A549 (cell line): ENCODE results near the gene COIL.

Experiments
- BHLHE40 ChIP-seq: IDR thresholded peaks from 2 replicates; pipeline ENCODE4 v1.6.1; 2012; ENCODE audit warnings: low read depth, low read length, inconsistent platforms
- CHD2 ChIP-seq: fragments of 150-350 bp; IDR thresholded peaks from 2 replicates; pipeline ENCODE4 v1.6.1; 2014; ENCODE audit warnings: low read length; ENCODE audit not compliant: partially characterized antibody
- CTCF ChIP-seq: fragments of >200 bp; sonication (Bioruptor Twin); formaldehyde crosslinking; IDR thresholded peaks from 3 replicates; pipeline ENCODE4 v1.5.1; 2016
- EHMT2 ChIP-seq: fragments of 200-600 bp; sonication (generic); IDR thresholded peaks from 2 replicates; pipeline ENCODE4 v1.6.1; 2016; ENCODE audit warnings: antibody characterized with exemption, low read depth, mild to moderate bottlenecking, moderate library complexity
- HDAC2 ChIP-seq: fragments of 200-600 bp; sonication (generic); IDR thresholded peaks from 2 replicates; pipeline ENCODE4 v1.6.1; 2016
- HMGXB4 ChIP-seq: fragments of 250-450 bp; sonication (Bioruptor Pico); IDR thresholded peaks from 2 replicates; pipeline ENCODE4 v1.5.0; 2021; ENCODE audit warnings: mild to moderate bottlenecking, moderate library complexity, borderline replicate concordance
- MAFK ChIP-seq: fragments of 450-650 bp; IDR thresholded peaks from 2 replicates; pipeline ENCODE4 v1.6.1; 2014; ENCODE audit not compliant: partially characterized antibody
- POLR2A ChIP-seq: IDR thresholded peaks from 2 replicates; pipeline ENCODE4 v1.6.1; 2012; ENCODE audit warnings: mild to moderate bottlenecking, low read length
- RAD21 ChIP-seq, 2 experiments: fragments of >200 bp in 1 of 2; sonication (Bioruptor Twin) in 1 of 2; formaldehyde crosslinking in 1 of 2; IDR thresholded peaks in 1 of 2; conservative IDR thresholded peaks in 1 of 2; 2 replicates in 1 of 2; 3 replicates in 1 of 2; pipeline ENCODE4 v1.6.1; 2012 to 2018; ENCODE audit warnings: inconsistent platforms in 1 of 2
- SMC3 ChIP-seq: fragments of >200 bp; sonication (Bioruptor Twin); formaldehyde crosslinking; IDR thresholded peaks from 3 replicates; pipeline ENCODE4 v1.6.1; 2018; ENCODE audit warnings: inconsistent platforms
- TP53 ChIP-seq: fragments of 250-450 bp; sonication (Bioruptor Pico); IDR thresholded peaks from 2 replicates; pipeline ENCODE4 v1.5.0; 2021; ENCODE audit warnings: mild to moderate bottlenecking, moderate library complexity
- USF2 ChIP-seq: fragments of 450-650 bp; IDR thresholded peaks from 2 replicates; pipeline ENCODE4 v1.6.1; 2014; ENCODE audit warnings: antibody characterized with exemption

GRCh38 chr17:57001541-57001940 lies 40.7 kb upstream of the COIL start:
- TF ChIP-seq EHMT2 = no peak
- TF ChIP-seq BHLHE40 = no peak
- no peak for TF ChIP-seq MAFK
- no peak for TF ChIP-seq CTCF
- no peak for TF ChIP-seq USF2
- no peak for TF ChIP-seq POLR2A
- 0 out of 5 replicates have a peak, but pooled peaks of 1 of the 2 experiments have one; percentile 10 for TF ChIP-seq RAD21 (conservative IDR thresholded peaks at IDR 0.05 in 1 of 2, IDR thresholded peaks at IDR 0.05 in 1 of 2)
- no peak for TF ChIP-seq SMC3
- no peak for TF ChIP-seq HDAC2
- no peak for TF ChIP-seq CHD2
- TF ChIP-seq TP53 = no peak
- no peak for TF ChIP-seq HMGXB4
